A549 treated with AZD2906 at 1 μM for 4 hours (cell line): ENCODE data around the gene LMTK2. TPM values are rescaled to one million over a fixed set of nuclear protein-coding genes. Genes with fewer than 3 reads are reported as not detected.

Experiments
- total RNA-seq: library from RNA; stranded (reverse); fragments of 200-300 nt; extraction: Qiagen RNA extraction; gene quantifications from 5 replicates; pipeline ENCODE4 v1.2.3, GENCODE V29; 2022

The LMTK2 gene
- 8.1 to 10.8 TPM (median 9.1 TPM) in 5 replicates for total RNA-seq

DNA sequence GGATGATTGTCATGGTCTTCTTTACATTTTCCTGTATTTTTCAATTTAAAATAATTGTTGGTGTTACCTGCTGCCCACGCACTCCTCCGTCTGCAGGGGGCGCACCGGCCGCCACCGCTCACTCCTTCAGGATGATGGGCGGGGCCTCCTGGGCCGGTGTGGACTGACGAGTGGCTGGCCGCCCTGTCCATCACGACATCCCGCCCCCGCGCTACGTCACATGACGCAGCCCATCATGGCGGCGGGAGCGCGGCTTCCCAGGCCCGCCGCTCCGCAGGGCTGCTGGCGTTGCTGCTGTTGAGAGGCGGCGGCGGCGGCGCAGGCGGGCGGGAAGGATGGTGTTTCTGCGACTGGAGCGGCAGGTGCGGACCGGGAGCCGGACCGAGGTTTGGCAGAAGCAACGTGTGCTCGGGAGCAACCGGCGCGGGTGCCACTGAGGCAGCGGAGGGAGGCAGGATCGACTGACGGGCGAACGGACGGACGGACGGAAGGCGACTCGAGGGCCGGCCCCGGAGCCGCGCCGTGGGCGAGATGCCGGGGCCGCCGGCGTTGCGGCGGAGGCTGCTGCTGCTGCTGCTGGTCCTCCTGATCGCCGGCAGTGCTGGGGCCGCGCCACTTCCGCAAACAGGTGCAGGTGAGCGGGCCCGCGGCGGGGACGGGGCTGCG lies at the start of gene LMTK2:
LMTK2 (plus strand) TSS at position 216 of the 666 bp plus-strand sequence; CDS start at position 532, 316 bp downstream.

DNA sequence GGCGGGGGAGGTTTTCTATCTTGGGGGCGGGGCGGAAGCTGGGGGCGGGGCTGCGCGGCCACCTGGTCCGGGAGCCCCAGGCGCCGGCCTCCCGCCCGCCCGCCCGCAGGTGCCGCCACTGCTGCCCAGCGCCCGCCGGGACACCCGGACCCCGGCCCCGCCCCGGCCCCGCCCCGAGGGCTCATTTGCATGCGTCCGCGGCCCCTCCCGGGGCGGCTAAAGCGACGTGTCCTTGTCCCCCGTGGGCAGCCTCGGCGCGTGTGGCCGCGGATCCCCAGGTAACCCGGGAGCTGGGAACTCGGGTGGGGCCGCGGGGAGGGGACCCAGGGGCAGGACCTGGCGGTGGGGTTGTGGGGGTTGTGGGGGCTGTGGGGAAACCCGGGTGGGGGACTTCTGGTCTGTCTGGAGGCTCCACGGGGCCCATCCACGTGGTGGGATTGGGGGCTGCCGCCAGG lies 104.6 kb downstream of the LMTK2 start, which contains the start of gene BHLHA15:
BHLHA15 (plus strand) TSS at position 219 of the 455 bp plus-strand sequence. CDS start 871 bp downstream, outside the sequence.

DNA sequence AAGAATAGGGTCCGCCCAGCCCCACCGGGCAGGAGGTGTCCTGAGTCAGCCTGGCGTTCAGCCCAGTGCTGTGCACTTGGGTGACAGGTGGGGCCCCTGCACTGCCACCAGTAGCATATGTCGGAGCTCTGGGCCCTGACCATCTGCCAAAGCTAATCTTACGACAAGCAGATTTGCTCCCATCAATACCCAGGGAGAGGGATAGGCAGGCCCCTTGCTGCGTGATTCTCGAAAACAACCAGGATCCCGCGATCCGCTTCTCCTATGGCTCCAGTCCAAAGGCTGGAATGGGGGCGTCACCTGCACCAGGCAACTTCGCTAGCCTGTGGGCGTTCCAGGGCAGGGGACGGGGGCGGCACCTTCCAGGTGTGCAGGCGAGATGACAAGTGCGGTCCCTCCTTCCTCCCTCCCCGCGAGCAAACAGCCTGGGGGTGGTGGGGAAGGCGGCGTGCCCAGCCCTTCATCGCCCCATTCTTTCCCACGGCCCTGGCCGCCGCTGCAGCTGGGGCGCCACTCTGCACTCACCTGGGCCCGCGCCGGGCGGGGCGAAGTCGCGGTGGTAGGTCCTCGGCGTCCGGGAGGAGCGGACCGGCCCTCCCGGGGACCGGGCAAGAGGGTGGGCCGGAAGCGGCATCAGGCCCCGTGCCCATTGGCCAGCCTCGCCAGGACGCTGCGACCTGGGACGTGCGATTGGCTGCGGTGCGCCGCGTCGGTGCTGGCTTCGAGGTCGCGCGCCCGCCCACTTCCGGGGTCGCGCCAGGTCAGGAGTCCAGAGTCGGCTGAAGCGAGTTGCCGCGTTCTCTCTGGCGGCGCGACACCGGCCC lies 145.2 kb downstream of the LMTK2 start, which contains the start of gene TECPR1:
TECPR1 (minus strand) TSS at position 632 of the 824 bp plus-strand sequence. CDS start 6,086 bp downstream, outside the sequence.

Other genes starting within 250 kb of the LMTK2 start
- gene ASNS, start 234.5 kb upstream of the LMTK2 start, total RNA-seq, result 50.1 to 63.2 TPM (median 57.8 TPM) in 5 replicates
- gene OCM2, start 116.7 kb upstream of the LMTK2 start, total RNA-seq, result not detected in 5 replicates
- gene BHLHA15, start 104.6 kb downstream of the LMTK2 start, total RNA-seq, result 0.55 to 0.88 TPM (median 0.63 TPM) in 5 replicates
- gene TECPR1, start 145.4 kb downstream of the LMTK2 start, total RNA-seq, result 7.0 to 8.5 TPM (median 7.8 TPM) in 5 replicates
- 93.7 to 175 TPM (median 159 TPM) in 5 replicates for gene BRI3, start 174.8 kb downstream of the LMTK2 start, total RNA-seq